Activated naive CD8-positive, alpha-beta T cell treated with anti-CD3 and anti-CD28 coated beads, Interleukin-2, amount 50 U/mL, for 24 hours (primary cell): ENCODE data around the gene RAB5IF.

Experiments
- ATAC-seq: fragments of 150-1000 bp; cut with Tn5 transposase; one replicate; pipeline ENCODE4 v1.10.0; 2021
- DNase-seq: peaks from one replicate; pipeline ENCODE4 v3.0.0; 2021
- H3K27ac Mint-ChIP-seq: one replicate; pipeline ENCODE4 v1.8.0; 2021; ENCODE audit warnings: mild to moderate bottlenecking, mixed read lengths
- H3K27me3 Mint-ChIP-seq: one replicate; pipeline ENCODE4 v1.8.0; 2021; ENCODE audit warnings: mixed read lengths
- H3K36me3 Mint-ChIP-seq: one replicate; pipeline ENCODE4 v1.8.0; 2021; ENCODE audit warnings: low read depth, mixed read lengths
- H3K4me1 Mint-ChIP-seq: one replicate; pipeline ENCODE4 v1.8.0; 2021; ENCODE audit warnings: mixed read lengths
- H3K4me3 Mint-ChIP-seq: one replicate; pipeline ENCODE4 v1.8.0; 2021; ENCODE audit warnings: mild to moderate bottlenecking, moderate library complexity, mixed read lengths
- H3K9me3 Mint-ChIP-seq: one replicate; pipeline ENCODE4 v1.8.0; 2021; ENCODE audit warnings: mixed read lengths

RAB5IF gene

DNA sequence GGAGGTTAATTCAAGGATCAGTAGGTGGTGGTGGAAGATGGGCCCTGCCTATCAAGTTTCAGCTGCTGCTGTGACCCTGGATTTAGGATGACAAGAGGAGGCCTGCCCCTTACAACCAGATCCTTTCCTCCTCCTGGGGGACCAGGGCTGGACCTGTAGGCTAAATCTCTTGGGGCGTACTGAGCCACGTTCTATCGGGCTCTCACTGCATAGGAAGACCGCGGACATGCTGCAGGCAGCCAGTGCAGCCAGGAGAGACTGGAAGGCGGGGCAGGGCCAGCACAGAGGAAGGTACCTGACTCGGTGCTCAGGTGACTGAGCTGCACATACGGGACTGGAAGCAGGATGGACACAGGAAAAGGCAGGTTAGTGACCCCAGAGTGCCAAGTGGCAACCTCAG lies 48.9 kb downstream of the RAB5IF start:
- Mint-ChIP-seq H3K27ac (no peak overlapping the region), H3K27me3 (no peaks in the 10 kb centered on the region), H3K4me1 (peaks cover 11% of the 10 kb centered on the region), H3K9me3 (no peaks in the 10 kb centered on the region), H3K4me3 (no peak overlapping the region), H3K36me3 (peaks cover 7% of the 10 kb centered on the region)
- no peak for ATAC-seq
- no peak for DNase-seq

DNA sequence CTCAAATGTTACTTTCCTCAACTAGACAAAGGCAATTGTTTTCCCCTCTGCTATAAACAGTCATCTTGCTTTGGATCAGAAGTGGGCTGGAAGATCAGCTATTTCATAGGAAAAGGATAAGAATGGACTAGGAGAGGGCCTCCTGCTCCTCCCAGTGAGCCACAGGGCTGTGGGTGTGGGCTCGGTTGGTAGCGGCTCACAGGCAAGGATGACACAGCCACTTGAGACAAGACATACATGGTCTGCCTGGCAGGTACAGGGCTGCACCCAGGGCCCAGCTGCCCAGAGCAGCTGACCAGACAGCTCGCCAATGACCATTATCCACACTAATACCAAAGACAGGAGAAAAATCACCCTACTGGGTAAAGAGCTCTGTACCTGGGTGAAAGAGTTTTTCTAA lies 49.4 kb downstream of the RAB5IF start:
- Mint-ChIP-seq H3K9me3 (no peaks in the 10 kb centered on the region), H3K27ac (no peak overlapping the region), H3K4me3 (no peak overlapping the region), H3K36me3 (peaks cover 7% of the 10 kb centered on the region), H3K4me1 (peaks cover 11% of the 10 kb centered on the region), H3K27me3 (no peaks in the 10 kb centered on the region)
- ATAC-seq: no peak
- DNase-seq: no peak

DNA sequence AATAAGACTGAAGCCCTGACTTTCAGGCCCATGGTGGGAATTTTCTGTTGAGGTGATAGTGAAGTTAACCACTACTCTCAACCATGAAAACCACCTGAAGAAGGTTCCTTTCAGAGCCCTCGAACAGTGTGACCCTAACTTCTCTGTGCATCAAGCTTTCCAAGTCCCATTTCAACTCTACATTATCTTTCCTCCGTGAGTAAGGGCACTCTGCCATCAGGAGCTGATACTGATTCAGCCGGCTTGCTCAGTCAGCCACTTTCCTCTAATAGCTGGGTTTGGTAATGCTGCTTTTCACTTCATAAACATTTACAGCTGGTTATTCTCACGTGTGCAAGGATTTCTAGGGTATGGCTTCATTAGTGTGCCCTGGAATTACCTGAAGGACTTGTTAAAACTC lies 51.2 kb downstream of the RAB5IF start:
- ATAC-seq (no peak), DNase-seq (no peak)
- Mint-ChIP-seq H3K27me3 (no peaks in the 10 kb centered on the region), H3K27ac (no peak overlapping the region), H3K36me3 (peaks cover 7% of the 10 kb centered on the region), H3K4me1 (peaks cover 11% of the 10 kb centered on the region), H3K4me3 (no peak overlapping the region), H3K9me3 (no peaks in the 10 kb centered on the region)

DNA sequence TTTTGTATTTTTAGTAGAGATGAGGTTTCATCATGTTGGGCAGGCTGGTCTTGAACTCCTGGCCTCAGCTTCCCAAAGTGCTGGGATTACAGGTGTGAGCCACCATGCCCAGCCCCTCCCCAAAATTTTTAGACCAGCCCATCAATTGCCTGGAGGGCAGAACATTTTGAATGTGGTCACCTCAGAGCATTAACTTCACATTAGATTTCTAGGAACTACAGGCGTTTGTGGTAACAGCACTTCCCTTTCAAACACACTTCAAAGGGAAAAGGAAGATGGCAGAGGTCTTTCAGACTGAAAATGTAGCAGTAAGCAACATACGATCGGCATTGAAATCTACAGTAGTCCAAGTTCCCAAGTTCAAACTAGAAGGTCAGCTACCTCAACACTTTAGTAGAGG lies 52.7 kb downstream of the RAB5IF start:
- Mint-ChIP-seq H3K4me1 (peaks cover 11% of the 10 kb centered on the region), H3K4me3 (no peak overlapping the region), H3K27ac (no peak overlapping the region), H3K27me3 (no peaks in the 10 kb centered on the region), H3K36me3 (peaks cover 3% of the 10 kb centered on the region), H3K9me3 (no peaks in the 10 kb centered on the region)
- no peak for DNase-seq
- ATAC-seq: no peak
